Cardiac septum (tissue), 1 donor: ENCODE data around the gene SDE2. TPM values are rescaled to one million over a fixed set of nuclear protein-coding genes. Genes with fewer than 3 reads are reported as not detected.
"Not testable (repeated sequence)": the region's sequence is repeated elsewhere in the genome, so short reads cannot be mapped to it uniquely, and the experiment has no call there.

Source experiments
- DNase-seq: peaks from one replicate; pipeline ENCODE4 v3.0.0-alpha.2; 2020; ENCODE audit warnings: low spot score
- intact Hi-C: fragments of 100-400 bp; cut with DNase I; formaldehyde crosslinking; loops from one replicate; pipeline ENCODE4 v1.14.0; 2022
- total RNA-seq: library from RNA; stranded (reverse); fragmentation: NEBNext Ultra II Directional; extraction: Animal tissue kit (Norgen Biotek cat#: 25700); gene quantifications from one replicate; pipeline ENCODE4 v1.2.1, GENCODE V29; 2021
- donor health status: DM: no; HTN: no; CAD: no.

The SDE2 gene
- total RNA-seq, 1 donor from 2014 or later: 14.6 TPM

GRCh38 chr1:226009650-226010044 lies 10.5 kb upstream of the SDE2 start:
- intact Hi-C loops: no loop called here
- no peak for DNase-seq

- DNase-seq, intact Hi-C loops: not testable (repeated sequence)
These were observed 8.2 kb upstream of the SDE2 start for GRCh38 chr1:226007126-226007892.

GRCh38 chr1:226006686-226007085 lies 7.5 kb upstream of the SDE2 start:
- DNase-seq: no peak
- intact Hi-C loops: no loop called here

- DNase-seq: no peak
- intact Hi-C loops: loop anchor here (5.0 kb wide), 1 partner anchor 118 kb away; no protein-coding TSS in a partner anchor
These were observed 5.3 kb upstream of the SDE2 start for GRCh38 chr1:226004396-226004795.

GRCh38 chr1:226003502-226004170 lies 4.5 kb upstream of the SDE2 start:
- intact Hi-C loops: loop anchor here (5.0 kb wide), 1 partner anchor 119 kb away; no protein-coding TSS in a partner anchor

GRCh38 chr1:226002667-226003501 lies 3.7 kb upstream of the SDE2 start:
- intact Hi-C loops: loop anchor here (5.0 kb wide), 1 partner anchor 119 kb away; no protein-coding TSS in a partner anchor
- peak; percentile 87 for DNase-seq

More at GRCh38 chr1:226003502-226004170, 4.5 kb upstream of the SDE2 start:
- no peak for DNase-seq

GRCh38 chr1:226001963-226002666 lies 3.0 kb upstream of the SDE2 start:
- intact Hi-C loops: loop anchor here (5.0 kb wide), 1 partner anchor 120 kb away; no protein-coding TSS in a partner anchor
- DNase-seq: peak; percentile 94

GRCh38 chr1:226001088-226001487 lies 1.9 kb upstream of the SDE2 start:
- no peak for DNase-seq
- intact Hi-C loops: loop anchor here (5.0 kb wide), 1 partner anchor 121 kb away; no protein-coding TSS in a partner anchor

GRCh38 chr1:226000493-226001081 lies 1.4 kb upstream of the SDE2 start:
- intact Hi-C loops: loop anchor here (5.0 kb wide), 1 partner anchor 122 kb away; no protein-coding TSS in a partner anchor
- not testable (repeated sequence) for DNase-seq

- DNase-seq: no peak
- intact Hi-C loops: loop anchor here (1.0 to 5.0 kb wide), 3 partner anchors 63 to 348 kb away; partner anchors contain the start of gene ENAH
These were observed 782 bp upstream of the SDE2 start for GRCh38 chr1:225999912-226000337.

GRCh38 chr1:225998560-225999226 lies 450 bp downstream of the SDE2 start:
- intact Hi-C loops: loop anchor here (1.0 to 5.0 kb wide), 2 partner anchors 65 to 346 kb away; partner anchors contain the start of gene ENAH
- DNase-seq: no peak

- intact Hi-C loops: loop anchor here (5.0 kb wide), 1 partner anchor 345 kb away; the partner anchor contains the start of gene ENAH
- no peak for DNase-seq
These were observed 2.1 kb downstream of the SDE2 start for GRCh38 chr1:225996946-225997545.

GRCh38 chr1:225995919-225996864 lies 3.0 kb downstream of the SDE2 start:
- intact Hi-C loops: loop anchor here (5.0 kb wide), 1 partner anchor 344 kb away; the partner anchor contains the start of gene ENAH

GRCh38 chr1:225990705-225991464 lies 8.3 kb downstream of the SDE2 start:
- intact Hi-C loops: no loop called here
- no peak for DNase-seq

More at GRCh38 chr1:225995919-225996864, 3.0 kb downstream of the SDE2 start:
- no peak for DNase-seq

GRCh38 chr1:225987491-225988316 lies 11.4 kb downstream of the SDE2 start:
- no peak for DNase-seq
- intact Hi-C loops: no loop called here
